CD8-positive, alpha-beta memory T cell (primary cell): ENCODE results near the gene ALPG. TPM values are rescaled to one million over a fixed set of nuclear protein-coding genes. Genes with fewer than 3 reads are reported as not detected.
A peak's percentile ranks its signal among the peaks of the same experiment; 100 is the strongest.

Source experiments
- CTCF ChIA-PET: fragments of 350-600 bp; sonication (Branson Sonifier 250); formaldehyde crosslinking; loops from one replicate; lab custom pipeline; 2021; ENCODE audit warnings: antibody characterized with exemption; lab: Charles Lee
- POLR2A ChIA-PET: fragments of 350-600 bp; sonication (Branson Sonifier 250); formaldehyde crosslinking; loops from one replicate; lab custom pipeline; 2021; ENCODE audit warnings: antibody characterized with exemption; lab: Charles Lee
- DNase-seq, 5 donors: peaks; one replicate each; pipeline versions ENCODE4 v3.0.0 to v3.0.0-alpha.2; 2020 to 2022; ENCODE audit warnings: mixed read lengths in 1 of 5
- H3K27ac ChIP-seq: one replicate; pipeline ENCODE4 v1.7.0; 2013; ENCODE audit warnings: low read depth, mild to moderate bottlenecking, low read length, moderate library complexity
- H3K27me3 ChIP-seq: 2 replicates; pipeline ENCODE4 v1.7.0; 2013; ENCODE audit warnings: low read length, mild to moderate bottlenecking; ENCODE audit not compliant: insufficient read depth, poor library complexity, severe bottlenecking
- H3K36me3 ChIP-seq: 2 replicates; pipeline ENCODE4 v1.7.0; 2013; ENCODE audit warnings: mild to moderate bottlenecking, low read length, moderate library complexity; ENCODE audit not compliant: insufficient read depth
- H3K4me1 ChIP-seq: 2 replicates; pipeline ENCODE4 v1.7.0; 2013; ENCODE audit warnings: mild to moderate bottlenecking, low read length, moderate library complexity; ENCODE audit not compliant: insufficient read depth
- H3K4me3 ChIP-seq: 2 replicates; pipeline ENCODE4 v1.7.0; 2013; ENCODE audit warnings: mild to moderate bottlenecking, low read length
- H3K9me3 ChIP-seq: 2 replicates; pipeline ENCODE4 v1.7.0; 2013; ENCODE audit warnings: mild to moderate bottlenecking, low read length
- H3K27ac Mint-ChIP-seq, 8 donors: one replicate each; pipeline ENCODE4 v1.8.0; 2020 to 2021; ENCODE audit warnings: mixed read lengths in 8 of 8, mild to moderate bottlenecking in 6 of 8, inconsistent platforms in 3 of 8, moderate library complexity in 3 of 8
- H3K27me3 Mint-ChIP-seq, 2 donors: one replicate each; pipeline ENCODE4 v1.8.0; 2020 to 2021; ENCODE audit warnings: mixed read lengths in 2 of 2, mild to moderate bottlenecking in 1 of 2, moderate library complexity in 1 of 2
- H3K36me3 Mint-ChIP-seq, 3 donors: one replicate each; pipeline ENCODE4 v1.8.0; 2020 to 2021; ENCODE audit warnings: mixed read lengths in 3 of 3, inconsistent platforms in 1 of 3, mild to moderate bottlenecking in 1 of 3
- H3K4me1 Mint-ChIP-seq, 3 donors: one replicate each; pipeline ENCODE4 v1.8.0; 2020 to 2021; ENCODE audit warnings: mixed read lengths in 3 of 3, inconsistent platforms in 1 of 3, mild to moderate bottlenecking in 1 of 3
- H3K4me3 Mint-ChIP-seq, 7 donors: one replicate each; pipeline ENCODE4 v1.8.0; 2020 to 2021; ENCODE audit warnings: mixed read lengths in 7 of 7, mild to moderate bottlenecking in 6 of 7, moderate library complexity in 4 of 7, inconsistent platforms in 2 of 7
- H3K9me3 Mint-ChIP-seq, 5 donors: one replicate each; pipeline ENCODE4 v1.8.0; 2020 to 2022; ENCODE audit warnings: mixed read lengths in 5 of 5, mild to moderate bottlenecking in 3 of 5, moderate library complexity in 2 of 5, inconsistent platforms in 1 of 5
- polyA plus RNA-seq: library from polyadenylated mRNA; unstranded; fragments of 300-500 nt; fragmentation: Illumina TruSeq; gene quantifications from one replicate; pipeline ENCODE4 v1.2.3, GENCODE V29; 2021
- total RNA-seq, 2 experiments: library from RNA; stranded (reverse); gene quantifications; one replicate each; pipeline ENCODE4 v1.2.3, GENCODE V29; 2021

Gene ALPG
- total and polyA plus RNA-seq, 3 experiments from 2014 or later = not detected

- no peak overlapping the region for H3K27ac Mint-ChIP-seq
- no peaks in the 10 kb centered on the region for H3K27me3 ChIP-seq
- no peaks in the 10 kb centered on the region for H3K4me1 ChIP-seq
- no peaks in the 10 kb centered on the region for H3K9me3 Mint-ChIP-seq
- ChIA-PET POLR2A (no interaction called here), CTCF (no interaction called here)
- H3K9me3 ChIP-seq = no peaks in the 10 kb centered on the region
- no peak overlapping the region for H3K4me3 ChIP-seq
- H3K27me3 Mint-ChIP-seq = peaks cover 12 to 15% of the 10 kb centered on the region in 2 donors
- no peaks in the 10 kb centered on the region for H3K36me3 Mint-ChIP-seq
- no peaks in the 10 kb centered on the region for H3K4me1 Mint-ChIP-seq
- no peaks in the 10 kb centered on the region for H3K36me3 ChIP-seq
- no peak overlapping the region for H3K27ac ChIP-seq
- H3K4me3 Mint-ChIP-seq = no peak overlapping the region
- peak in 1 of 5 donors; percentile 14 for DNase-seq
Observed at GRCh38 chr2:232459419-232460035, 52.9 kb downstream of the ALPG start.

- H3K27ac ChIP-seq = no peak overlapping the region
- no peaks in the 10 kb centered on the region for H3K4me1 ChIP-seq
- peak in 1 of 5 donors; percentile 25 for DNase-seq
- Mint-ChIP-seq H3K27me3 (peaks cover 9 to 10% of the 10 kb centered on the region in 2 donors), H3K4me3 (no peak overlapping the region), H3K27ac (no peak overlapping the region), H3K36me3 (no peaks in the 10 kb centered on the region), H3K4me1 (no peaks in the 10 kb centered on the region), H3K9me3 (no peaks in the 10 kb centered on the region)
- H3K27me3 ChIP-seq = no peaks in the 10 kb centered on the region
- no peak overlapping the region for H3K4me3 ChIP-seq
- ChIA-PET CTCF (no interaction called here), POLR2A (no interaction called here)
- no peaks in the 10 kb centered on the region for H3K9me3 ChIP-seq
- no peaks in the 10 kb centered on the region for H3K36me3 ChIP-seq
Observed at GRCh38 chr2:232460171-232460570, 53.5 kb downstream of the ALPG start.

Other genes starting within 250 kb of the ALPG start
- gene ALPP, start 28.1 kb upstream of the ALPG start, total RNA-seq = not detected
- gene ALPP, start 28.1 kb upstream of the ALPG start, polyA plus RNA-seq = not detected
- not detected for gene ALPI, start 49.3 kb downstream of the ALPG start, total RNA-seq
- gene ALPI, start 49.3 kb downstream of the ALPG start, polyA plus RNA-seq = not detected
- not detected for gene ECEL1, start 81.0 kb downstream of the ALPG start, total RNA-seq
- not detected for gene ECEL1, start 81.0 kb downstream of the ALPG start, polyA plus RNA-seq
- gene PRSS56, start 113.5 kb downstream of the ALPG start, total RNA-seq = not detected
- not detected for gene PRSS56, start 113.5 kb downstream of the ALPG start, polyA plus RNA-seq
- not detected for gene CHRND, start 119.3 kb downstream of the ALPG start, total RNA-seq
- not detected for gene CHRND, start 119.3 kb downstream of the ALPG start, polyA plus RNA-seq
- gene CHRNG, start 132.8 kb downstream of the ALPG start, total RNA-seq = not detected
- not detected for gene CHRNG, start 132.8 kb downstream of the ALPG start, polyA plus RNA-seq
- 1 to 10 TPM; 6.5 to 7.0 TPM for gene TIGD1, start 143.7 kb downstream of the ALPG start, total RNA-seq
- 6.4 TPM for gene TIGD1, start 143.7 kb downstream of the ALPG start, polyA plus RNA-seq
- gene EIF4E2, start 143.8 kb downstream of the ALPG start, total RNA-seq = 10 to 100 TPM; 68.8 to 76.5 TPM
- gene EIF4E2, start 143.8 kb downstream of the ALPG start, polyA plus RNA-seq = 73.2 TPM
- gene EFHD1, start 226.8 kb downstream of the ALPG start, total RNA-seq = under 1 TPM; 0.22 to 0.33 TPM
- 1.6 TPM for gene EFHD1, start 226.8 kb downstream of the ALPG start, polyA plus RNA-seq